K562 (cell line): Measurements from ENCODE around the gene ROR2.

ENCODE experiments used
- ATF2 ChIP-seq: sonication (generic); formaldehyde crosslinking; IDR thresholded peaks from 2 replicates; pipeline ENCODE4 v1.8.1; 2022; ENCODE audit warnings: missing genetic modification reagents
- FOS ChIP-seq: IDR thresholded peaks from 3 replicates; pipeline ENCODE4 v1.6.1; 2011; ENCODE audit not compliant: insufficient read length; ENCODE audit errors: extremely low read depth
- FOXP1 ChIP-seq: sonication (generic); formaldehyde crosslinking; IDR thresholded peaks from 2 replicates; pipeline ENCODE4 v1.8.0; 2022; ENCODE audit warnings: mild to moderate bottlenecking, missing genetic modification reagents
- GABPB2 ChIP-seq: fragments of 250-450 bp; sonication (Bioruptor Pico); conservative IDR thresholded peaks from 2 replicates; pipeline ENCODE4 v1.5.1; 2021; ENCODE audit warnings: mild to moderate bottlenecking
- KDM1A ChIP-seq, 2 experiments: fragments of 450-650 bp; IDR thresholded peaks; 2 replicates each; pipeline ENCODE4 v1.6.1; 2016; ENCODE audit warnings: mild to moderate bottlenecking in 2 of 2
- NFYB ChIP-seq: IDR thresholded peaks from 2 replicates; pipeline ENCODE4 v1.6.1; 2011; ENCODE audit warnings: mild to moderate bottlenecking, moderate library complexity; ENCODE audit not compliant: insufficient read length; ENCODE audit errors: extremely low read depth
- SIN3A ChIP-seq, 2 experiments: fragments of 150-350 bp in 1 of 2; IDR thresholded peaks; 2 replicates each; pipeline ENCODE4 v1.6.1; 2011 to 2016; ENCODE audit warnings: borderline replicate concordance in 2 of 2, low read depth in 2 of 2, low read length in 2 of 2, mild to moderate bottlenecking in 2 of 2, moderate library complexity in 2 of 2; ENCODE audit not compliant: control insufficient read depth in 1 of 2
- TOE1 ChIP-seq, 2 experiments: fragments of 450-650 bp in 1 of 2; sonication (generic) in 1 of 2; formaldehyde crosslinking in 1 of 2; IDR thresholded peaks; 2 replicates each; pipeline versions ENCODE4 v1.7.1 to v1.8.0; 2016 to 2022; ENCODE audit warnings: borderline replicate concordance in 2 of 2, mild to moderate bottlenecking in 2 of 2, antibody characterized with exemption in 1 of 2, inconsistent platforms in 1 of 2, low read depth in 1 of 2, missing genetic modification reagents in 1 of 2, moderate library complexity in 1 of 2
- USF2 ChIP-seq: sonication (generic); formaldehyde crosslinking; IDR thresholded peaks from 2 replicates; pipeline ENCODE4 v1.5.0; 2020; ENCODE audit warnings: missing genetic modification reagents
- ZNF785 ChIP-seq: fragments of 250-450 bp; sonication (Bioruptor Pico); IDR thresholded peaks from 2 replicates; pipeline ENCODE4 v1.4.0; 2020; ENCODE audit warnings: mild to moderate bottlenecking
- TF ChIP-seq, protein P1 (sequence below), 3 experiments: IDR thresholded peaks in 2 of 3; conservative IDR thresholded peaks in 1 of 3; 2 replicates each; pipeline ENCODE4 v1.5.1; 2011 to 2012; ENCODE audit warnings: low read length in 3 of 3, mild to moderate bottlenecking in 3 of 3, control low read depth in 2 of 3, improper control_type of control experiment in 1 of 3, inconsistent platforms in 1 of 3, low read depth in 1 of 3, mixed read lengths in 1 of 3, moderate library complexity in 1 of 3; ENCODE audit not compliant: insufficient read depth in 2 of 3
- TF ChIP-seq, protein P2 (sequence below): fragments of 450-650 bp; IDR thresholded peaks from 2 replicates; pipeline ENCODE4 v1.6.1; 2018; ENCODE audit not compliant: partially characterized antibody

DNA sequence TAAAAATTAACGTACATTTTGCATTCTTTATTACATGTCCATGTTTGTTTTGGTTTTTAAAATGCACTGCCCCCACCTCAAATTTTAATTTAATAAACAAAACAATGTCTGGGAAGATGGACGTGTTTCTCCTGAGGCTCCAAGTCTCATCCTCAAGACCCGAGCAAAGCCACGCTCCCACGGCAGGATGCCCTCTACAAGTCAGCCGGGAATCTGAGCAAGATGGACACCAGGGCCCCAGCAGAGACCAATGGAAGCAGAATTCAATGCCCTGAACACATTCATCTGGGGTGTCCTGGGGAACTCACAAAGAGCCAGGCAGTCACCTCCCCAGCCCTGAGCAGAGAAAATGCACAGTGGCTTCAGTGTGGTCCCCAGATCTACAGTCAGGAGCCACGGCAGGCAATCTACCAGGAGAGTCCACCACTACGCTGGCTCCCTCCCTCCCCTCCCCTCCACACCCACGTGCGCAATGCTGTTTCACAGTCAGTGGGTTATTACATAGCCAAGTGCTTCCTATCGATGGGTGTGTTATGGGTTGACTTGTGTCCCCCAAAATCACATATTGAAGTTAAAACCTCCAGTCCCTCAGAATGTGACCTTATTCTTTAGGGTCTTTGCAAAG, 129.8 kb downstream of the ROR2 start:
- TF ChIP-seq ZNF785 (CRISPR knock-in tag) (no peak), USF2 (no peak), NFYB (no peak), TOE1 (IDR thresholded peaks at IDR 0.05; ENCODE audit: borderline replicate concordance) (no peak), TOE1 (CRISPR knock-in tag; IDR thresholded peaks at IDR 0.05; ENCODE audit: borderline replicate concordance, low read depth) (no peak), FOXP1 (CRISPR knock-in tag) (no peak), ATF2 (CRISPR knock-in tag) (no peak), KDM1A (IDR thresholded peaks at IDR 0.05) (no peak), FOS (no peak), SIN3A (IDR thresholded peaks at IDR 0.05; ENCODE audit: borderline replicate concordance in 2 of 2, control insufficient read depth in 1 of 2, low read depth in 2 of 2, low read length in 2 of 2) (no peak), GABPB2 (no peak)
- TF ChIP-seq, protein P1, sequence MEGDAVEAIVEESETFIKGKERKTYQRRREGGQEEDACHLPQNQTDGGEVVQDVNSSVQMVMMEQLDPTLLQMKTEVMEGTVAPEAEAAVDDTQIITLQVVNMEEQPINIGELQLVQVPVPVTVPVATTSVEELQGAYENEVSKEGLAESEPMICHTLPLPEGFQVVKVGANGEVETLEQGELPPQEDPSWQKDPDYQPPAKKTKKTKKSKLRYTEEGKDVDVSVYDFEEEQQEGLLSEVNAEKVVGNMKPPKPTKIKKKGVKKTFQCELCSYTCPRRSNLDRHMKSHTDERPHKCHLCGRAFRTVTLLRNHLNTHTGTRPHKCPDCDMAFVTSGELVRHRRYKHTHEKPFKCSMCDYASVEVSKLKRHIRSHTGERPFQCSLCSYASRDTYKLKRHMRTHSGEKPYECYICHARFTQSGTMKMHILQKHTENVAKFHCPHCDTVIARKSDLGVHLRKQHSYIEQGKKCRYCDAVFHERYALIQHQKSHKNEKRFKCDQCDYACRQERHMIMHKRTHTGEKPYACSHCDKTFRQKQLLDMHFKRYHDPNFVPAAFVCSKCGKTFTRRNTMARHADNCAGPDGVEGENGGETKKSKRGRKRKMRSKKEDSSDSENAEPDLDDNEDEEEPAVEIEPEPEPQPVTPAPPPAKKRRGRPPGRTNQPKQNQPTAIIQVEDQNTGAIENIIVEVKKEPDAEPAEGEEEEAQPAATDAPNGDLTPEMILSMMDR (IDR thresholded peaks at IDR 0.05 in 2 of 3, conservative IDR thresholded peaks at IDR 0.05 in 1 of 3; ENCODE audit: insufficient read depth in 2 of 3, low read depth in 1 of 3, low read length in 3 of 3) = no peak
- TF ChIP-seq, protein P2, sequence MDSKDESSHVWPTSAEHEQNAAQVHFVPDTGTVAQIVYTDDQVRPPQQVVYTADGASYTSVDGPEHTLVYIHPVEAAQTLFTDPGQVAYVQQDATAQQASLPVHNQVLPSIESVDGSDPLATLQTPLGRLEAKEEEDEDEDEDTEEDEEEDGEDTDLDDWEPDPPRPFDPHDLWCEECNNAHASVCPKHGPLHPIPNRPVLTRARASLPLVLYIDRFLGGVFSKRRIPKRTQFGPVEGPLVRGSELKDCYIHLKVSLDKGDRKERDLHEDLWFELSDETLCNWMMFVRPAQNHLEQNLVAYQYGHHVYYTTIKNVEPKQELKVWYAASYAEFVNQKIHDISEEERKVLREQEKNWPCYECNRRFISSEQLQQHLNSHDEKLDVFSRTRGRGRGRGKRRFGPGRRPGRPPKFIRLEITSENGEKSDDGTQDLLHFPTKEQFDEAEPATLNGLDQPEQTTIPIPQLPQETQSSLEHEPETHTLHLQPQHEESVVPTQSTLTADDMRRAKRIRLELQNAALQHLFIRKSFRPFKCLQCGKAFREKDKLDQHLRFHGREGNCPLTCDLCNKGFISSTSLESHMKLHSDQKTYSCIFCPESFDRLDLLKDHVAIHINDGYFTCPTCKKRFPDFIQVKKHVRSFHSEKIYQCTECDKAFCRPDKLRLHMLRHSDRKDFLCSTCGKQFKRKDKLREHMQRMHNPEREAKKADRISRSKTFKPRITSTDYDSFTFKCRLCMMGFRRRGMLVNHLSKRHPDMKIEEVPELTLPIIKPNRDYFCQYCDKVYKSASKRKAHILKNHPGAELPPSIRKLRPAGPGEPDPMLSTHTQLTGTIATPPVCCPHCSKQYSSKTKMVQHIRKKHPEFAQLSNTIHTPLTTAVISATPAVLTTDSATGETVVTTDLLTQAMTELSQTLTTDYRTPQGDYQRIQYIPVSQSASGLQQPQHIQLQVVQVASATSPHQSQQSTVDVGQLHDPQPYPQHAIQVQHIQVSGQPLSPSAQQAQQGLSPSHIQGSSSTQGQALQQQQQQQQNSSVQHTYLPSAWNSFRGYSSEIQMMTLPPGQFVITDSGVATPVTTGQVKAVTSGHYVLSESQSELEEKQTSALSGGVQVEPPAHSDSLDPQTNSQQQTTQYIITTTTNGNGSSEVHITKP = no peak
